Astrocyte (in vitro differentiated cells and primary cell): ENCODE results near the gene GPR42. TPM values are rescaled to one million over a fixed set of nuclear protein-coding genes. Genes with fewer than 3 reads are reported as not detected.

Source experiments
- DNase-seq: peaks from one replicate; pipeline ENCODE4 v3.0.0-alpha.2; 2010; ENCODE audit warnings: low read depth
- FAIRE-seq: peaks from 2 replicates; lab custom pipeline; 2011; peaks lifted over from hg19 to GRCh38; lab: Jason Lieb, UNC
- H2AFZ ChIP-seq: 2 replicates; pipeline ENCODE4 v1.6.0; 2012; ENCODE audit warnings: low read depth, low read length, inconsistent platforms
- H3K27ac ChIP-seq: 2 replicates; pipeline ENCODE4 v1.5.1; 2011; ENCODE audit warnings: low read depth, low read length, inconsistent platforms
- H3K27me3 ChIP-seq: 2 replicates; pipeline ENCODE4 v1.6.0; 2011; ENCODE audit warnings: low read length, inconsistent platforms; ENCODE audit not compliant: insufficient read depth
- H3K36me3 ChIP-seq: 2 replicates; pipeline ENCODE4 v1.5.1; 2011; ENCODE audit warnings: low read length, inconsistent platforms; ENCODE audit not compliant: insufficient read depth
- H3K4me1 ChIP-seq: 2 replicates; pipeline ENCODE4 v1.5.1; 2011; ENCODE audit warnings: low read length, inconsistent platforms; ENCODE audit not compliant: insufficient read depth
- H3K4me2 ChIP-seq: 2 replicates; pipeline ENCODE4 v1.6.0; 2012; ENCODE audit warnings: low read length, inconsistent platforms
- H3K4me3 ChIP-seq: 2 replicates; pipeline ENCODE4 v1.5.1; 2011; ENCODE audit warnings: low read depth, mild to moderate bottlenecking, low read length, inconsistent platforms; ENCODE audit not compliant: insufficient read depth
- H3K79me2 ChIP-seq: 2 replicates; pipeline ENCODE4 v1.6.0; 2012; ENCODE audit warnings: mild to moderate bottlenecking, low read length, inconsistent platforms; ENCODE audit not compliant: insufficient read depth
- H3K9ac ChIP-seq: 2 replicates; pipeline ENCODE4 v1.6.0; 2012; ENCODE audit warnings: mild to moderate bottlenecking, low read length, inconsistent platforms
- H3K9me3 ChIP-seq: 2 replicates; pipeline ENCODE4 v1.5.1; 2012; ENCODE audit warnings: low read depth, mild to moderate bottlenecking, low read length, inconsistent platforms; ENCODE audit not compliant: insufficient read depth
- H4K20me1 ChIP-seq: 2 replicates; pipeline ENCODE4 v1.6.0; 2012; ENCODE audit warnings: low read length, inconsistent platforms; ENCODE audit not compliant: insufficient read depth
- H3K27ac Mint-ChIP-seq: one replicate; pipeline ENCODE4 v1.8.0; 2021; ENCODE audit warnings: mild to moderate bottlenecking, mixed read lengths; ENCODE audit not compliant: unreplicated experiment
- H3K27me3 Mint-ChIP-seq: one replicate; pipeline ENCODE4 v1.8.0; 2021; ENCODE audit warnings: low read depth, mixed read lengths; ENCODE audit not compliant: unreplicated experiment
- H3K36me3 Mint-ChIP-seq: one replicate; pipeline ENCODE4 v1.8.0; 2021; ENCODE audit warnings: low read depth, mixed read lengths; ENCODE audit not compliant: unreplicated experiment
- H3K4me1 Mint-ChIP-seq: one replicate; pipeline ENCODE4 v1.8.0; 2021; ENCODE audit warnings: low read depth, mixed read lengths; ENCODE audit not compliant: unreplicated experiment
- H3K4me3 Mint-ChIP-seq: one replicate; pipeline ENCODE4 v1.8.0; 2021; ENCODE audit warnings: mild to moderate bottlenecking, moderate library complexity, mixed read lengths; ENCODE audit not compliant: unreplicated experiment
- H3K9me3 Mint-ChIP-seq: one replicate; pipeline ENCODE4 v1.8.0; 2021; ENCODE audit warnings: mild to moderate bottlenecking, mixed read lengths; ENCODE audit not compliant: unreplicated experiment
- CTCF ChIP-seq: IDR thresholded peaks from 2 replicates; pipeline ENCODE4 v1.5.1; 2011; ENCODE audit warnings: low read depth, mild to moderate bottlenecking, inconsistent platforms, low read length, moderate library complexity; ENCODE audit not compliant: insufficient read depth
- EZH2 ChIP-seq: IDR thresholded peaks from 2 replicates; pipeline ENCODE4 v1.6.1; 2012; ENCODE audit warnings: mild to moderate bottlenecking, low read length, inconsistent platforms; ENCODE audit not compliant: insufficient read depth
- total RNA-seq: library from RNA; stranded (reverse); gene quantifications from 2 replicates; pipeline ENCODE4 v1.2.1, GENCODE V29; 2021

Gene GPR42
- total RNA-seq, 1 donor from 2014 or later, result not detected

DNA sequence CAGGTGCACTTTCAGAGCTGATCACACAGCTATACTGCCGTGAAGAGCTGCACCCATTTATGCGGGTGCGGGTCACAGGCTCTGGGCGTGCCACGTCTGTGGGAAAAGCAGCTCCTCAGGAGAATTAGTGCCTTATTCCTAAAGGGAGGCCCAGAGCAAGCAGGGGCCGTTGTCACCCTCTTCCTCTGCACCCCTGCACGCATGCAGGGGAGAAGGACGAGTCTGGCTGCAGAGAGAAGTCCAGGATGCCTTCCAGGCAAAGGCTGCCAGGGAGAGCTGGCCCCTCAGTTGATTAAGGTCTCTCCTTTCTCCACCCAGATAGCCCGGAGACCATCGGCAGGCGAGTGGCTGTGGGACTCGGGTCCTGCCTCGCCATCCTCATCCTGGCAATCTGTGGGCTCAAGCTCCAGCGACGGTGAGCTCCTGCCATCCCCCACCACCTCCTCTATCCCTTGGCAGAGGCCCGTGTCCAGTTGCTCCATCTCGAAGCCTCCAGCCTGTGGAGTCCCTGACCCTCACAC lies 26.3 kb upstream of the GPR42 start:
- DNase-seq (no peak), FAIRE-seq (no peak)
- Histone ChIP-seq H3K27me3 (peaks cover 3% of the 10 kb centered on the region), H3K9me3 (no peaks in the 10 kb centered on the region), H3K4me2 (no peak overlapping the region), H3K27ac (no peak overlapping the region), H2AFZ (no peak overlapping the region), H3K9ac (no peak overlapping the region), H3K4me1 (no peaks in the 10 kb centered on the region), H4K20me1 (no peaks in the 10 kb centered on the region), H3K36me3 (no peaks in the 10 kb centered on the region), H3K4me3 (no peak overlapping the region), H3K79me2 (no peaks in the 10 kb centered on the region)
- Mint-ChIP-seq H3K27ac (no peak overlapping the region), H3K4me1 (peaks cover 3% of the 10 kb centered on the region), H3K27me3 (peaks cover 76% of the 10 kb centered on the region), H3K9me3 (no peaks in the 10 kb centered on the region), H3K36me3 (no peaks in the 10 kb centered on the region), H3K4me3 (no peak overlapping the region)
- TF ChIP-seq EZH2 (no peak), CTCF (no peak)

- H2AFZ ChIP-seq, result no peak overlapping the region
- no peaks in the 10 kb centered on the region for H3K4me1 ChIP-seq
- no peaks in the 10 kb centered on the region for H4K20me1 ChIP-seq
- no peaks in the 10 kb centered on the region for H3K79me2 ChIP-seq
- Mint-ChIP-seq H3K9me3 (no peaks in the 10 kb centered on the region), H3K4me3 (no peak overlapping the region), H3K36me3 (no peaks in the 10 kb centered on the region), H3K27me3 (peaks cover 67% of the 10 kb centered on the region), H3K4me1 (peaks cover 3% of the 10 kb centered on the region), H3K27ac (no peak overlapping the region)
- H3K4me3 ChIP-seq, result no peak overlapping the region
- FAIRE-seq, result no peak
- no peaks in the 10 kb centered on the region for H3K36me3 ChIP-seq
- peaks cover 3% of the 10 kb centered on the region for H3K27me3 ChIP-seq
- H3K27ac ChIP-seq, result no peak overlapping the region
- no peak for DNase-seq
- H3K9me3 ChIP-seq, result no peaks in the 10 kb centered on the region
- H3K9ac ChIP-seq, result no peak overlapping the region
- TF ChIP-seq CTCF (no peak), EZH2 (no peak)
- no peak overlapping the region for H3K4me2 ChIP-seq
Observed at GRCh38 chr19:35345671-35346111, 25.2 kb upstream of the GPR42 start.

DNA sequence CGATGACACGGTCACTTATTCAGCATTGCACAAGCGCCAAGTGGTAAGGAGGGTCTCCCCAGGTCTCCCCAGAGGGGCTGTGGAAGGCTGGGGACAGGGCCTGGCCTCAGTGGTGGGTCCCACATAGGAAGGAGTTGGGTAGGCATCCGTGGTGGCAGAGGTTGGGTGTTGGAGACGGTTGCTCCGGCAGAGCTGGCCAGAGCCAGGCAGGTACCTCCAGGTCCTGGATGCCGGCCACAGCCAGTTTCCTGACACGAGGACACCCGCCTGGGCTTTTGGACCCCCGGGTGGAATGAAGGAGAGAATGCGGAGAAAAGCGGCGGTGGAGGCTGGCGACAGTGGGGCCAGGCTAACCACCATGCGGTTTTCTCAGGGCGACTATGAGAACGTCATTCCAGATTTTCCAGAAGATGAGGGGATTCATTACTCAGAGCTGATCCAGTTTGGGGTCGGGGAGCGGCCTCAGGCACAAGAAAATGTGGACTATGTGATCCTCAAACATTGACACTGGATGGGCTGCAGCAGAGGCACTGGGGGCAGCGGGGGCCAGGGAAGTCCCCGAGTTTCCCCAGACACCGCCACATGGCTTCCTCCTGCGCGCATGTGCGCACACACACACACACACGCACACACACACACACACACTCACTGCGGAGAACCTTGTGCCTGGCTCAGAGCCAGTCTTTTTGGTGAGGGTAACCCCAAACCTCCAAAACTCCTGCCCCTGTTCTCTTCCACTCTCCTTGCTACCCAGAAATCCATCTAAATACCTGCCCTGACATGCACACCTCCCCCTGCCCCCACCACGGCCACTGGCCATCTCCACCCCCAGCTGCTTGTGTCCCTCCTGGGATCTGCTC lies 24.4 kb upstream of the GPR42 start:
- no peaks in the 10 kb centered on the region for H3K36me3 Mint-ChIP-seq
- no peak overlapping the region for H3K27ac Mint-ChIP-seq
- Histone ChIP-seq H3K27ac (no peak overlapping the region), H3K9ac (no peak overlapping the region), H3K4me2 (no peak overlapping the region), H4K20me1 (no peaks in the 10 kb centered on the region), H3K4me3 (no peak overlapping the region), H2AFZ (no peak overlapping the region), H3K36me3 (no peaks in the 10 kb centered on the region), H3K79me2 (no peaks in the 10 kb centered on the region), H3K4me1 (no peaks in the 10 kb centered on the region), H3K27me3 (peaks cover 3% of the 10 kb centered on the region), H3K9me3 (no peaks in the 10 kb centered on the region)
- H3K4me1 Mint-ChIP-seq, result peaks cover 3% of the 10 kb centered on the region
- DNase-seq (no peak), FAIRE-seq (no peak)
- TF ChIP-seq CTCF, result no peak
- no peak overlapping the region for H3K4me3 Mint-ChIP-seq
- peaks cover 67% of the 10 kb centered on the region for H3K27me3 Mint-ChIP-seq
- H3K9me3 Mint-ChIP-seq, result no peaks in the 10 kb centered on the region
